Immature natural killer cell (primary cell): ENCODE results near the gene KRT75. TPM values are rescaled to one million over a fixed set of nuclear protein-coding genes. Genes with fewer than 3 reads are reported as not detected.
A peak's percentile ranks its signal among the peaks of the same experiment; 100 is the strongest.
"Not testable (repeated sequence)": the region's sequence is repeated elsewhere in the genome, so short reads cannot be mapped to it uniquely, and the experiment has no call there.

Experiments
- DNase-seq, 3 donors: peaks; one replicate each; pipeline ENCODE4 v3.0.0; 2022; ENCODE audit warnings: mixed read lengths in 1 of 3
- H3K27ac Mint-ChIP-seq, 6 donors: one replicate each; pipeline ENCODE4 v1.8.0; 2020; ENCODE audit warnings: mixed read lengths in 6 of 6, mild to moderate bottlenecking in 5 of 6, inconsistent platforms in 4 of 6, moderate library complexity in 3 of 6
- H3K27me3 Mint-ChIP-seq, 3 donors: one replicate each; pipeline ENCODE4 v1.8.0; 2020 to 2021; ENCODE audit warnings: low read depth in 3 of 3, mild to moderate bottlenecking in 3 of 3, mixed read lengths in 3 of 3, moderate library complexity in 3 of 3, inconsistent platforms in 1 of 3
- H3K36me3 Mint-ChIP-seq, 3 donors: one replicate each; pipeline ENCODE4 v1.8.0; 2020; ENCODE audit warnings: mixed read lengths in 3 of 3, inconsistent platforms in 2 of 3, mild to moderate bottlenecking in 2 of 3
- H3K4me1 Mint-ChIP-seq, 2 donors: one replicate each; pipeline ENCODE4 v1.8.0; 2020; ENCODE audit warnings: inconsistent platforms in 2 of 2, mild to moderate bottlenecking in 2 of 2, mixed read lengths in 2 of 2, moderate library complexity in 1 of 2
- H3K4me3 Mint-ChIP-seq, 5 donors: one replicate each; pipeline ENCODE4 v1.8.0; 2020; ENCODE audit warnings: mild to moderate bottlenecking in 5 of 5, mixed read lengths in 5 of 5, inconsistent platforms in 3 of 5, moderate library complexity in 3 of 5
- H3K9me3 Mint-ChIP-seq, 6 donors: one replicate each; pipeline ENCODE4 v1.8.0; 2020; ENCODE audit warnings: mild to moderate bottlenecking in 6 of 6, mixed read lengths in 6 of 6, inconsistent platforms in 4 of 6, moderate library complexity in 3 of 6
- polyA plus RNA-seq, 3 donors: library from polyadenylated mRNA; unstranded; fragments of 300-500 nt; fragmentation: Illumina TruSeq; gene quantifications; one replicate each; pipeline ENCODE4 v1.2.3, GENCODE V29; 2021

The KRT75 gene
- polyA plus RNA-seq, 3 donors from 2014 or later = not detected

DNA sequence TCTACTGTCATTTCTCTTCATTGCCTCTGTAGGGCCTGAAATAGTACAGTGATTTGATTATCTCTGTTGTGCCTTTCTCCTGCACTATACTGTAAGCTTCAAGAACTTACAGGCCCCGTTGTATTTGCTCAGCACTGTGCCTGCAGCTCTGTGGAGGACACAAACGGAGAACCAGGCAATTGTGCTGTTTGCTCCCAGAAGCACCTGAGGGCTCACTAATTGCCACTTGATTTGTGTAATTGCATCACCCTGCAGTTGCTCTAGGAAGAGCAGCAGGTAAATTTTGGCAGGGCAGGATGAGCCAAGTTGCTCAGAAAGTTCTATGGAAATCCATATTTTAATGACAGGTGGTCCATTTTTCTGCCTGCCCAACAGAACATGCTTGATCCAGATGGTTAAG is 16.4 kb downstream of the KRT75 start:
- no peak overlapping the region for H3K4me3 Mint-ChIP-seq
- no peak overlapping the region for H3K27ac Mint-ChIP-seq
- H3K9me3 Mint-ChIP-seq = no peaks in the 10 kb centered on the region
- H3K36me3 Mint-ChIP-seq = no peaks in the 10 kb centered on the region
- no peak for DNase-seq
- H3K27me3 Mint-ChIP-seq = peaks cover 4 to 10% (median 9%) of the 10 kb centered on the region in 3 donors
- H3K4me1 Mint-ChIP-seq = peaks cover 0 to 8% of the 10 kb centered on the region in 2 donors

DNA sequence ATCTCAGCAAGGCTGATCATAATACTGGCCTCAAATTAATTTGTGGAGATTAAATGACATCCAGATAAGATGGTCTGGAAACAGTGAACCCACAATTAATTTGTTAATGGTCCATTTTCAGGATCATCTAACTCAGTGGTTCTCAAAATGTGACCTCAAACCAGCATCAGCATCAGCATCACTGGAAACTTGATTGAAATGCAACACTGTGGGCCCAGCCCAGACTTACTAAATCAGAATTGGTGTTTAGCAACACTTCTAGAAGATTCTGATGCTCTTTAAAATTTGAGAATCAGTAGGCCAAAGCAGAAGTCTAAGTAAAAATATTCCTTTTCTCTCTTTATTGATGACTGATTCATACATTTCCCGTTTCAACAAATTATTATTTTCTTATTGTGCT is 17.4 kb downstream of the KRT75 start:
- Mint-ChIP-seq H3K27me3 (peaks cover 4 to 10% (median 9%) of the 10 kb centered on the region in 3 donors), H3K9me3 (no peaks in the 10 kb centered on the region)

DNA sequence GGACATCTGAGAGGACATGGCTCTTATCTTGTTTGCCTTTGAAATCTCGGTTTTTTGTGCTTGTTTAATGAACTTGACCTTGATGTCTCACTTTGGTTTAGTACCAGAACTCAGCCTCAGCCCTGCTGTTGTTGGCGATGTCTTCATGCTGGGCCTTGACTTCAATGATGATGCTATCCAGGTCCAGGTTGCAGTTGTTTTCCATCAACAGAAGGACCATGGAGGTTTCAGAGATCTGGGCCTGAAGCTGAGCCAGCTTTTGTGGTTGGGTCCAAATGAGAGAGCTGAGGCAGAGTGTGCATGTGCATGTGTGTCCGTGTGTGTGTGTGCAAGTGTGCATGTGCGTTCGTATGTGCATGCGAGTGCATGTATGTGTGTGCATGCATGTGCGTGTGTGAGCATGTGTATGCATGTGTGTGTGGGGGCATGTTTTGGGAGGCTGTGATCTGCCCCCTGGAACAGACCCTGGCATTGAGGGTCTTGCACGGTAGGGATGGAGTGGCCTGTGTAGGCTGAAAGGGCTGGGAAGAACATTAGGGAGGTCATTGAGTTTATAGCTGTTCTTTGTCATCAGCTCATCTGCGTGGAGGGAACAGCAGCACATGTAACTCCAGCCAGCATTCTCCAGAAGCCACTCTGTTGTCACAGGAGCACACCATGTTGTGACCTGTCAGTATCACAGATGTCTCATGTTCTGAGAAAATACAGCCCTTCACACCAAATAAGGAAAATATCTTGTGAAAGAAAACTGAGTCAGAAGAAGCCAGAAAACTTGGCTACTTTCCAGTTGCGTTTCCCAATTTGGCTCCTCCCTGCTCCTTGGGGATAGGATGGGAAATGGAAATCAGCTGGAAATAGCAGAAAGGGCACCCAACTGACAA is 18.1 kb downstream of the KRT75 start:
- Mint-ChIP-seq H3K4me1 (peaks cover 0 to 8% of the 10 kb centered on the region in 2 donors), H3K4me3 (no peak overlapping the region), H3K9me3 (no peaks in the 10 kb centered on the region), H3K27ac (no peak overlapping the region), H3K27me3 (peaks cover 4 to 9% (median 6%) of the 10 kb centered on the region in 3 donors), H3K36me3 (no peaks in the 10 kb centered on the region)
- DNase-seq = no peak

More for the DNA sequence above, 17.4 kb downstream of the KRT75 start:
- no peak overlapping the region for H3K27ac Mint-ChIP-seq
- H3K4me1 Mint-ChIP-seq = peaks cover 0 to 8% of the 10 kb centered on the region in 2 donors
- H3K36me3 Mint-ChIP-seq = no peaks in the 10 kb centered on the region
- DNase-seq = no peak
- H3K4me3 Mint-ChIP-seq = no peak overlapping the region

DNA sequence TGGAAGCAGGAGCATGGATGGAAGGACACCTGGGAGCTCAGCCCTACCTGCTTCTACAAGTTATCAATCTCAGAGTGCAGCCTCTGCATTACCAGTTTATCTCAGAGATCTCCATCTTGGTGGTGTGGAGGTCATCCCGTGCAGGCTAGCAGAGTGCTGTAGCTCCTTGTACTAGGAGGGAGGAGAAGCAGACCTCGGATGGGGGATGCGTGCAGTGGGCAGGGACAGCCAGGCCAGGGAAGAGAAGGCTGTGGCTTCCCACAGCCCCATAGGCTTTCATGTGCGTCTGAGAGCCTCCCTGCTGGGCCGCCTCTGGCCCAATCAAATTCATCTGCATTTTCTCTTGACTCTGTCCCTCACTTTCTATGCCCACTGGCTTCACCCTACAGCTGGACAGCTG is 19.2 kb downstream of the KRT75 start:
- Mint-ChIP-seq H3K27ac (peak overlapping the region in 1 of 6 donors; percentile 54), H3K4me1 (peaks cover 0 to 5% of the 10 kb centered on the region in 2 donors), H3K27me3 (peaks cover 4 to 7% (median 6%) of the 10 kb centered on the region in 3 donors), H3K9me3 (no peaks in the 10 kb centered on the region), H3K4me3 (no peak overlapping the region), H3K36me3 (no peaks in the 10 kb centered on the region)
- DNase-seq = no peak

DNA sequence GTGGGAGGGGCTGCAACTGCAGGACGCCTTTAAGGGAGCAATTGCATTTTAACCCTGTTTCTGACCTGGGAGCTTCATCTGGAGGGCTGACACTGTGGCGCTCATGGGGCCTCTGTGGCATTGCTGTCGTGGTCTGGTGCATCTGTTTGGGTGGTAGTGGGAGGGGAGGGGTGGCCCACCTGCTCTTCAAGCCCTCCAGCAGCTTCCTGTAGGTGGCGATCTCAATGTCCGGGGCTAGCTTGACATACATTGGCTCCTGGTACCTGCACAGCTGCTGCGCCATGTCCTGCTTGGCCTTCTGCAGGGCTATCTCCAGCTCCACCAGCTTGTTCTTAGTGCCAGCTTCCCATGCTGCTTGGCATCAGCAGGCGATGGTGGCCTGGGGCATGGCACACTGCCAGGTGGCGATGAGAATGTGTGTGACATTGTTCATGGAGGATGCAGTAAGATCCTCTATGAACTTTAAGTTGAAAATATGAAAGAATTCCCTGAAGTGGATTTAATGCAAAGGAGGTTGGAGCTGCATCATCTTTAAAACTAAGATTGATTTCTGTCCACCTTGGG is 20.3 kb downstream of the KRT75 start:
- no peaks in the 10 kb centered on the region for H3K36me3 Mint-ChIP-seq
- H3K27ac Mint-ChIP-seq = no peak overlapping the region
- H3K9me3 Mint-ChIP-seq = no peaks in the 10 kb centered on the region
- H3K4me1 Mint-ChIP-seq = no peaks in the 10 kb centered on the region
- DNase-seq = no peak
- H3K27me3 Mint-ChIP-seq = peaks cover 2 to 6% (median 5%) of the 10 kb centered on the region in 3 donors
- H3K4me3 Mint-ChIP-seq = no peak overlapping the region

DNA sequence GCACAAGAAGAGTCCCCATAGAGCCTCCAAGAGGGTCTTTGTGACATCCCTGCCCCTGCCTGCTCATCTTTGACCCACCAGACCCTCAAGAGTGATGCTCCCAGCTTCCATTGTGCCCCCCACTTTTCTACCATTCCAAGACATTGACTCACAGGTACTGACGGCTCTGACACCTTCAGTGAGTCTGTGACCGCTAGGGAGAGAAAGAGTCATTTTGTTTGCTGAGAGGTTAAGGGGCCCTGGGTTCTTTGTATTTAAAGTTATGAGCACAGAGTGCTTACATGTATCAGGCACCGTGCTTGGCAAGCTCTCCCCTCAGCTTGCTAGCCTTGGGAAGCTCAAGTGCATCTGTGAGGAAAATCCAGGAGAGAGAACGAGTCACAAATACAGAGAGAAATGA is 21.0 kb downstream of the KRT75 start:
- Mint-ChIP-seq H3K4me3 (no peak overlapping the region), H3K27me3 (peaks cover 2 to 10% (median 5%) of the 10 kb centered on the region in 3 donors), H3K36me3 (no peaks in the 10 kb centered on the region), H3K9me3 (no peaks in the 10 kb centered on the region), H3K27ac (no peak overlapping the region), H3K4me1 (no peaks in the 10 kb centered on the region)
- DNase-seq = no peak

DNA sequence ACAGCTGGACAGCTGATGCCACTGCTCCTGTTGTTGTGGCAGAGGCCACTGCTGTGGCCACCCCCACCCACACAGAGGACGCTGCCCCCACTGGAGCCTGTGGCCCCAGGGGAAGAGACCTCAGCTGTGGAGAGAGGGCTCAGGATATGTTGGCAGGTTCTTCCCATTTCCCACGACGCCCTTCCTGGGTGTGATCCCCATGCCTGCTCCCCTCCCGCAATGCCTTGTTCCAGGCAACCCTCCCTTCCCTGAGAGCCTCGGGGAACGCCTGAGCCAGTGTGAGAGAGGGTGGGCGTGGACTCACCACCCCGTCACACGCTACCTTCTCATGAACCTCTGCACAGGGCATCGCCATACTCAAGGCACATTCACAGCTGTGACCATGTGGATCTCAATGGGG is 22.4 kb downstream of the KRT75 start:
- no peaks in the 10 kb centered on the region for H3K4me1 Mint-ChIP-seq
- H3K27me3 Mint-ChIP-seq = peaks cover 2 to 11% (median 5%) of the 10 kb centered on the region in 3 donors
- H3K9me3 Mint-ChIP-seq = no peaks in the 10 kb centered on the region
- DNase-seq = no peak
- no peak overlapping the region for H3K27ac Mint-ChIP-seq
- no peaks in the 10 kb centered on the region for H3K36me3 Mint-ChIP-seq
- no peak overlapping the region for H3K4me3 Mint-ChIP-seq

DNA sequence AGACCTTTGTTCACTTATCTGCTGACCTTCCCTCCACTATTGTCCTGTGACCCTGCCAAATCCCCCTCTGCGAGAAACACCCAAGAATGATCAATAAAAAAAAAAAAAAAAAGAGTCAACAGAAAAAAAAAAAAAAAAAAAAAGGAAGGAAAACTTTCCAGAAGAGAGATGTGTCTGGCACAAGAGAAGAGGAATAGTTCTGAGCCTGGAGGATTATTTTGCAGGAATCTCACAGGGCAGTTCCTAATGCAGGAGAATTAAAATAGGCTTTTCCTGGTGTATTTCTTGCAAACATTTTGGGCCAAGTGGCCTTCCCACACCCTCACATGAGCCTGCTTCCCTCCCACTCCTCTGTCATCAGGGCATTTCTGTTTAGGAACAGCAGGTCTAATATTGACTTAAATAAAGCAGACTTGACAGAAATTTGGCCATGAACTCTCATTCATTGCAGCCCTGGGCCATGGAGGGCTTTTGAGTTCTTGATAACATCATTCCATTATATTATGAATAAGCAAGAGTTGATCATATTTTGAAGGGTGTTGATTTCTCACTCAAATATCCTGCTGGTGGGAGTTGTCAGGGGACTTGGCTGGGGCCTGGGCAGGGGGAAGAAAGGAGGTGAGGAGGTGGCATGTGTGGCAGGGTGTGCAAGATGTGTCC is 23.5 kb downstream of the KRT75 start:
- not testable (repeated sequence) for H3K36me3 Mint-ChIP-seq, H3K4me1 Mint-ChIP-seq, H3K4me3 Mint-ChIP-seq, H3K9me3 Mint-ChIP-seq, H3K27me3 Mint-ChIP-seq, DNase-seq
- H3K27ac Mint-ChIP-seq = peak overlapping the region in 1 of 6 donors; percentile 12

DNA sequence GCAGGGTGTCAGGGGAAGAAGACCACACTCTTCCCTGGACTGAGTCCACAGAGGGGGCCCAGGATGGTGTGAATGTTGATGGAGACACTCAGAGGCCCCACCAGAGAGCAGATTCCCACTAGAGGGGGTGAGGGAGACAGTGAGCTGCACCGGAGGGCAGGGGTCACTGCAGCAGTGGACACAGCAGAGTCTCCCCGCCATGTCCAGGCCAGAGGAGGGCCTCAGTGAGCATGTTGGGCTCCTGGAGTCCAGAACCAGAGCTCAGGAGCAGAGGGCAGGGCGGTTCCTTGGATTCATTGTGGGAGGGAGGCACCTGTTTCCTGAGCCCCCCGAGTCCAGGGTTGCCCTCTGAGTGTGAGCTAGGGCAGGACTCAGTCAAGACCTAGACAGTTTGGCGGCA is 26.3 kb downstream of the KRT75 start:
- Mint-ChIP-seq H3K4me3 (no peak overlapping the region), H3K9me3 (no peaks in the 10 kb centered on the region), H3K27ac (peak overlapping the region in 1 of 6 donors; percentile 57), H3K27me3 (peaks cover 0 to 7% (median 6%) of the 10 kb centered on the region in 3 donors), H3K36me3 (no peaks in the 10 kb centered on the region), H3K4me1 (no peaks in the 10 kb centered on the region)
- no peak for DNase-seq

DNA sequence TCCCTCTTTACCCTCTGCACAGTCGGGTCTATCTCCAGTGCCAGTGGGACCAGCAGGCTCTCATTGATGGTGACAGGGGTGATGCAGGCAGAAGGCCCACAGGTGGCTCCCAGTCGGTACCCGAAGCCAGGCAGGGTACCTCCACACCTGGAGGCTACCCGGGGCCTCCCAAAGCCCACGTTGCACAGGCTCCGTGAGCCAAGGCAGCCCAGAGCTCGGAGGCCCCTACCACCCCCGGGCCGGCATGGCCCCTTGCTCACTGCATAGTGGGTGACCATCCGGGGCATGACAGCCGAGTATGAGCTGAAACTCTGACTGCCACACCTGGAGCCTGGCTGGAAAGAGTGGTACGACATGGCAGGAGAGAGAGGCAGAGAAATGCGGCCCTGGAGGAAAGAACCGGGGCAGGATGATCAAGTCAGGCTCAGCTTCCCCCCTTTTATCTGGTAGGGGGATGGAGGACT is 28.2 kb downstream of the KRT75 start, which contains the start of gene KRT82:
Gene KRT82 (minus strand): TSS at position 414 of the 464 bp plus-strand sequence. CDS start 58 bp downstream, at position 356.
- H3K4me3 Mint-ChIP-seq = no peak within 1 kb of the TSS
- no peaks in the 10 kb centered on the region for H3K4me1 Mint-ChIP-seq
- H3K9me3 Mint-ChIP-seq = no peaks in the 10 kb centered on the region
- no peaks in the 10 kb centered on the region for H3K36me3 Mint-ChIP-seq
- peaks cover 0 to 15% (median 1%) of the 10 kb centered on the region in 3 donors for H3K27me3 Mint-ChIP-seq
- no peak within 1 kb of the TSS for H3K27ac Mint-ChIP-seq
- no peak for DNase-seq

DNA sequence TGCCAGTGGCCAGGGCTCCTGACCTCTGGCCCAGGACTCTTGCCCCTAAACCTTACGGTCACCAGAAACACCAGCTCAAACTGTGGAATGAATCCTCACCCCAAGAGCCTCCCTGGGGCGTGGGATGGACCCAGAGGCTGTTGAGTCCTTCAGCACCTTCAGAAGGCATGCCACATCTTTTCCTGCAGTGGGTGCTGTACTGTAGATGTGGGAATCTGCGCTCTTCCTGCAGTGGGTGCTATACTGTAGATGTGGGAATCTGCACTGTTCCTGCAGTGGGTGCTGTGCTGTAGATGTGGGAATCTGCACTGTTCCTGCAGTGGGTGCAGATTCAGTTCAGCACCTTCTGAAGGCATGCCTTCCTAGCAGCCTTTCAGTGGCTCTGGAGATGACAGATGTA is 29.2 kb downstream of the KRT75 start:
- Mint-ChIP-seq H3K27ac (no peak overlapping the region), H3K4me3 (no peak overlapping the region), H3K36me3 (no peaks in the 10 kb centered on the region), H3K4me1 (no peaks in the 10 kb centered on the region), H3K27me3 (peaks cover 0 to 15% (median 1%) of the 10 kb centered on the region in 3 donors), H3K9me3 (no peaks in the 10 kb centered on the region)
- DNase-seq = no peak

DNA sequence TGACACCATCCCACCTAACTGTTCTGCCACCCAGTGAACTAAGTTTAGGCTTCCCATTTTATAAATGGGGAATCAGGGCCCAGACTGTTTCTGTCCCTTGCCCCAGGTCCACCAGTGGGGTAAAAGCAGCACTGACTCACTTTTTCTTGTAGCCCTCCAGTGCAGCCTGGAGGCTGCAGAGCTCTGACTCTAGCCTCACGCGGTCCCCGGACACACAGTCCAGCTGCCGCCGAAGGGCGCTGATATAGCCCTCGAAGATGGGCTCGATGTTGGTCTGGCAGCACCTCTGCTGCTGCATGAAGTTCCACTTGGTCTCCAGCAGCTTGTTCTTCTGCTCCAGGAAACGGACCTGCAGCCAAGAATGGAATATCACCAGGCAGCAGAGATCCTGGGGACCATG is 30.6 kb downstream of the KRT75 start:
- no peak for DNase-seq
- Mint-ChIP-seq H3K4me3 (no peak overlapping the region), H3K4me1 (no peaks in the 10 kb centered on the region), H3K36me3 (peaks cover 0 to 4% (median 0%) of the 10 kb centered on the region in 3 donors), H3K27me3 (peaks cover 0 to 14% (median 1%) of the 10 kb centered on the region in 3 donors), H3K27ac (no peak overlapping the region), H3K9me3 (no peaks in the 10 kb centered on the region)

DNA sequence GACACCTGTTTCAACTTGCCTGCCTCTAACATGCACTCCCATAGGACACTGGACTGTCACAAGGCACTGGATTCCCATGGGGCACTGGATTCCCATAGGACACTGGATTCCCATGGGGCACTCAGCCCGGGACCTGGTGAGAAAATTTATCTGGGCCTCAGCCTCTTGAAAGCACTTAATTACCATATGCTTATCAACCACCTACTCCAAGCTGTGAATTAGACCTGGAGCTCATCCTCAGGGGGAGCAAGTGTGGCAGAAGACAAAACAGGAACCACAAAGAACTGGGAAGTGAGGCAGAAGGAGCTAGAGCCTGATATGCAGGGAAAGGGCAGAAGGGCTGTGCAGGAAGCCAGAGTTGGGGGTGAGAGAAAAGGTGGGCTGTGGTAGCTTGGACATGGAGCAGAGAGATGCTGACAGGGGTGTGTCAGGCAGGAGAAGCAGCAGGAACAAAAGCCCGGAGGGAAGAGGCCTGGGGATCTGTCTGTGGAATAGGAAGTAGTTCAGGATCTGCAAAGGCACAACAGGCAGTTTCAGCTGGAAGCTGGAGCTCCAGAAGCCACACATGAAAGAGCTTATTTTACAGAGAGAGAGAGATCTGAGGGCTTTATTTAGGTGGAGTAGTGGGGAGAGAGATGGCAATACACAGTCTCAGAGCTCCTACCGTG is 31.2 kb downstream of the KRT75 start:
- Mint-ChIP-seq H3K27me3 (peaks cover 0 to 10% (median 1%) of the 10 kb centered on the region in 3 donors), H3K27ac (no peak overlapping the region), H3K36me3 (peaks cover 0 to 4% (median 0%) of the 10 kb centered on the region in 3 donors)

More for the DNA sequence above, 31.2 kb downstream of the KRT75 start:
- H3K4me1 Mint-ChIP-seq = no peaks in the 10 kb centered on the region
- no peak overlapping the region for H3K4me3 Mint-ChIP-seq
- H3K9me3 Mint-ChIP-seq = no peaks in the 10 kb centered on the region
- DNase-seq = no peak
